Natural killer cell (primary cell): ENCODE results near the gene PPP1R3C. TPM values are rescaled to one million over a fixed set of nuclear protein-coding genes. Genes with fewer than 3 reads are reported as not detected.

Source experiments
- ATAC-seq, 3 donors: fragments of 150-1000 bp in 2 of 3; fragments of 200-7000 bp in 1 of 3; cut with Tn5 transposase; 1 replicate in 1 of 3; 2 replicates in 2 of 3; pipeline ENCODE4 v1.10.0; 2021; ENCODE audit warnings: mild to moderate bottlenecking in 2 of 3, moderate library complexity in 2 of 3
- DNase-seq, 2 donors: peaks; one replicate each; pipeline versions ENCODE4 v3.0.0 to v3.0.0-alpha.2; 2013 to 2021; ENCODE audit warnings: mixed read lengths in 1 of 2
- H3K27ac ChIP-seq: one replicate; pipeline ENCODE4 v1.5.1; 2013; ENCODE audit warnings: mild to moderate bottlenecking, low read length
- H3K27me3 ChIP-seq: one replicate; pipeline ENCODE4 v1.6.1; 2013; ENCODE audit warnings: low read length; ENCODE audit not compliant: control insufficient read depth, insufficient read depth
- H3K36me3 ChIP-seq: one replicate; pipeline ENCODE4 v1.6.1; 2013; ENCODE audit warnings: low read length; ENCODE audit not compliant: control insufficient read depth, insufficient read depth
- H3K4me1 ChIP-seq: one replicate; pipeline ENCODE4 v1.6.1; 2013; ENCODE audit warnings: low read length; ENCODE audit not compliant: control insufficient read depth, insufficient read depth
- H3K4me3 ChIP-seq: one replicate; pipeline ENCODE4 v1.5.1; 2013; ENCODE audit warnings: low read length
- H3K9me3 ChIP-seq: one replicate; pipeline ENCODE4 v1.6.1; 2013; ENCODE audit warnings: low read length; ENCODE audit not compliant: control insufficient read depth, insufficient read depth
- H3K27ac Mint-ChIP-seq, 2 donors: one replicate each; pipeline ENCODE4 v1.8.0; 2022; ENCODE audit warnings: mild to moderate bottlenecking in 2 of 2, mixed read lengths in 2 of 2, moderate library complexity in 1 of 2
- H3K27me3 Mint-ChIP-seq, 2 donors: one replicate each; pipeline ENCODE4 v1.8.0; 2022; ENCODE audit warnings: low read depth in 2 of 2, mixed read lengths in 2 of 2
- H3K36me3 Mint-ChIP-seq: one replicate; pipeline ENCODE4 v1.8.0; 2022; ENCODE audit warnings: mixed read lengths
- H3K4me1 Mint-ChIP-seq, 2 donors: one replicate each; pipeline ENCODE4 v1.8.0; 2022; ENCODE audit warnings: mixed read lengths in 2 of 2
- H3K4me3 Mint-ChIP-seq: one replicate; pipeline ENCODE4 v1.8.0; 2022; ENCODE audit warnings: mild to moderate bottlenecking, moderate library complexity, mixed read lengths
- H3K9me3 Mint-ChIP-seq, 2 donors: one replicate each; pipeline ENCODE4 v1.8.0; 2022; ENCODE audit warnings: mixed read lengths in 2 of 2
- CTCF ChIP-seq: fragments of 200-600 bp; IDR thresholded peaks from one replicate; pipeline ENCODE4 v1.8.0; 2022; ENCODE audit warnings: antibody characterized with exemption
- WGBS: methylation state at CpG from one replicate; pipeline ENCODE4 v1.1.7; 2013; ENCODE audit warnings: missing lambda C conversion rate; ENCODE audit not compliant: insufficient coverage; 5-methylcytosine and 5-hydroxymethylcytosine counted together
- intact Hi-C: fragments of 100-400 bp; cut with micrococcal nuclease; formaldehyde crosslinking; loops from one replicate; pipeline ENCODE4 v1.14.2; 2022
- total RNA-seq, 4 donors: library from RNA; stranded (reverse); fragments of 120-200 nt in 1 of 4; gene quantifications; one replicate each; pipeline versions ENCODE4 v1.2.3 to v1.2.4, GENCODE V29; 2013 to 2022

Gene PPP1R3C
- total RNA-seq, 3 donors from 2014 or later (not counting 1 experiment from before 2014, with no cell fraction given), result not detected

GRCh38 chr10:91589015-91589657 is 43.7 kb downstream of the PPP1R3C start:
- 90% methylated on average over 6 of the region's 6 CpGs for WGBS
- Histone ChIP-seq H3K36me3 (no peaks in the 10 kb centered on the region), H3K4me1 (no peaks in the 10 kb centered on the region), H3K27me3 (no peaks in the 10 kb centered on the region), H3K9me3 (no peaks in the 10 kb centered on the region), H3K27ac (no peak overlapping the region), H3K4me3 (no peak overlapping the region)
- Mint-ChIP-seq H3K4me1 (no peaks in the 10 kb centered on the region), H3K27me3 (peaks cover 9 to 11% of the 10 kb centered on the region in 2 donors), H3K9me3 (no peaks in the 10 kb centered on the region), H3K27ac (no peak overlapping the region), H3K4me3 (no peak overlapping the region), H3K36me3 (no peaks in the 10 kb centered on the region)
- DNase-seq (no peak), ATAC-seq (no peak)
- intact Hi-C loops, result no loop called here
- TF ChIP-seq CTCF, result no peak

GRCh38 chr10:91587710-91588638 is 44.9 kb downstream of the PPP1R3C start:
- ATAC-seq (no peak), DNase-seq (no peak)
- H3K9me3 ChIP-seq, result no peaks in the 10 kb centered on the region
- H3K4me3 ChIP-seq, result no peak overlapping the region
- H3K4me3 Mint-ChIP-seq, result no peak overlapping the region
- H3K4me1 ChIP-seq, result no peaks in the 10 kb centered on the region
- intact Hi-C loops, result no loop called here
- peaks cover under 1 to 7% of the 10 kb centered on the region in 2 donors for H3K27me3 Mint-ChIP-seq
- no peaks in the 10 kb centered on the region for H3K36me3 ChIP-seq
- no peaks in the 10 kb centered on the region for H3K27me3 ChIP-seq
- no peak overlapping the region for H3K27ac ChIP-seq
- TF ChIP-seq CTCF, result no peak
- no peaks in the 10 kb centered on the region for H3K9me3 Mint-ChIP-seq
- no peak overlapping the region for H3K27ac Mint-ChIP-seq
- H3K36me3 Mint-ChIP-seq, result no peaks in the 10 kb centered on the region
- WGBS, result 77% methylated on average over 6 of the region's 9 CpGs
- H3K4me1 Mint-ChIP-seq, result no peaks in the 10 kb centered on the region

GRCh38 chr10:91582153-91582554 is 50.7 kb downstream of the PPP1R3C start:
- H3K4me3 ChIP-seq, result no peak overlapping the region
- Mint-ChIP-seq H3K36me3 (no peaks in the 10 kb centered on the region), H3K4me3 (no peak overlapping the region), H3K4me1 (no peaks in the 10 kb centered on the region), H3K27ac (no peak overlapping the region), H3K27me3 (no peaks in the 10 kb centered on the region), H3K9me3 (no peaks in the 10 kb centered on the region)
- no peaks in the 10 kb centered on the region for H3K36me3 ChIP-seq
- no peaks in the 10 kb centered on the region for H3K9me3 ChIP-seq
- ATAC-seq (no peak), DNase-seq (no peak)
- 77% methylated on average over 2 of the region's 2 CpGs for WGBS
- TF ChIP-seq CTCF, result no peak
- H3K27ac ChIP-seq, result no peak overlapping the region
- intact Hi-C loops, result no loop called here
- no peaks in the 10 kb centered on the region for H3K27me3 ChIP-seq
- H3K4me1 ChIP-seq, result no peaks in the 10 kb centered on the region
